Skeletal muscle tissue (tissue), 4 donors: ENCODE results near the gene KRT83. TPM values are rescaled to one million over a fixed set of nuclear protein-coding genes. Genes with fewer than 3 reads are reported as not detected.
"Not testable (repeated sequence)": the region's sequence is repeated elsewhere in the genome, so short reads cannot be mapped to it uniquely, and the experiment has no call there.

Source experiments
- H3K27ac ChIP-seq: one replicate; pipeline ENCODE4 v1.7.0; 2013; ENCODE audit warnings: mild to moderate bottlenecking, low read depth, low read length, inconsistent platforms
- H3K27me3 ChIP-seq, 3 donors: one replicate each; pipeline ENCODE4 v1.7.0; 2013; ENCODE audit warnings: low read length in 3 of 3; ENCODE audit not compliant: control insufficient read depth in 3 of 3, insufficient read depth in 3 of 3
- H3K36me3 ChIP-seq, 3 donors: one replicate each; pipeline ENCODE4 v1.7.0; 2013; ENCODE audit warnings: low read length in 3 of 3; ENCODE audit not compliant: control insufficient read depth in 3 of 3, insufficient read depth in 3 of 3
- H3K4me1 ChIP-seq, 3 donors: one replicate each; pipeline ENCODE4 v1.7.0; 2013; ENCODE audit warnings: low read length in 3 of 3, mild to moderate bottlenecking in 3 of 3; ENCODE audit not compliant: control insufficient read depth in 3 of 3, insufficient read depth in 3 of 3
- H3K4me3 ChIP-seq, 3 donors: one replicate each; pipeline ENCODE4 v1.7.0; 2013; ENCODE audit warnings: low read length in 3 of 3
- H3K9ac ChIP-seq, 3 donors: one replicate each; pipeline ENCODE4 v1.7.0; 2013; ENCODE audit warnings: low read length in 3 of 3, mild to moderate bottlenecking in 3 of 3, moderate library complexity in 2 of 3, low read depth in 1 of 3
- H3K9me3 ChIP-seq, 3 donors: one replicate each; pipeline ENCODE4 v1.7.0; 2013; ENCODE audit warnings: low read length in 3 of 3; ENCODE audit not compliant: control insufficient read depth in 3 of 3
- total RNA-seq: library from RNA; depleted of rRNA; stranded (reverse); fragments of >200 nt; gene quantifications from one replicate; pipeline ENCODE4 v1.2.3, GENCODE V29; 2014
- donor health status: Osteomylitis.

The KRT83 gene
- total RNA-seq, 1 donor from 2014 or later, result not detected

- H3K9ac ChIP-seq, result no peak overlapping the region
- H3K36me3 ChIP-seq, result no peaks in the 10 kb centered on the region
- no peak overlapping the region for H3K4me3 ChIP-seq
- peaks cover 9 to 20% (median 10%) of the 10 kb centered on the region in 3 donors for H3K4me1 ChIP-seq
- H3K27me3 ChIP-seq, result peaks cover 5 to 22% (median 6%) of the 10 kb centered on the region in 3 donors
- H3K27ac ChIP-seq, result no peak overlapping the region
- H3K9me3 ChIP-seq, result no peaks in the 10 kb centered on the region
Measured at GRCh38 chr12:52305921-52306705, 15.1 kb downstream of the KRT83 start.

DNA sequence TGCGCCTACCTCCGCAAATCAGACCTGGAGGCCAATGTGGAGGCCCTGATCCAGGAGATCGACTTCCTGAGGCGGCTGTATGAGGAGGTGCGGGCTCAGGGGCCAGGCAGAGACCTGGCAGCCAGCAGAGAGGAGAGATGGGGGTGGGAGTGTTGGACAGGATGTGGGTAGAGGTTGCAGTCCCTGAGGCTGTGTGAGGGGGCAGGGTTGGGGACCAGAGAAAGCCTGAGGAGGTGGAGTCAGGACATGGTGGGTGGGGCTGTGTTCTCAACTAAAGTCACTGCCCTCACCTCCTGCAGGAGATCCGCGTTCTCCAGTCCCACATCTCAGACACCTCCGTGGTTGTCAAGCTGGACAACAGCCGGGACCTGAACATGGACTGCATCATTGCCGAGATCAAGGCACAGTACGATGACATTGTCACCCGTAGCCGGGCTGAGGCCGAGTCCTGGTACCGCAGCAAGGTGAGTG is 16.2 kb downstream of the KRT83 start:
- not testable (repeated sequence) for H3K27ac ChIP-seq, H3K9ac ChIP-seq, H3K4me3 ChIP-seq, H3K36me3 ChIP-seq, H3K9me3 ChIP-seq
- peaks cover 9 to 20% (median 10%) of the 10 kb centered on the region in 3 donors for H3K4me1 ChIP-seq
- H3K27me3 ChIP-seq, result peaks cover 5 to 24% (median 7%) of the 10 kb centered on the region in 3 donors

- not testable (repeated sequence) for H3K9me3 ChIP-seq, H3K36me3 ChIP-seq, H3K27ac ChIP-seq, H3K27me3 ChIP-seq, H3K9ac ChIP-seq, H3K4me3 ChIP-seq, H3K4me1 ChIP-seq
Measured at GRCh38 chr12:52302242-52302914, 18.8 kb downstream of the KRT83 start.

DNA sequence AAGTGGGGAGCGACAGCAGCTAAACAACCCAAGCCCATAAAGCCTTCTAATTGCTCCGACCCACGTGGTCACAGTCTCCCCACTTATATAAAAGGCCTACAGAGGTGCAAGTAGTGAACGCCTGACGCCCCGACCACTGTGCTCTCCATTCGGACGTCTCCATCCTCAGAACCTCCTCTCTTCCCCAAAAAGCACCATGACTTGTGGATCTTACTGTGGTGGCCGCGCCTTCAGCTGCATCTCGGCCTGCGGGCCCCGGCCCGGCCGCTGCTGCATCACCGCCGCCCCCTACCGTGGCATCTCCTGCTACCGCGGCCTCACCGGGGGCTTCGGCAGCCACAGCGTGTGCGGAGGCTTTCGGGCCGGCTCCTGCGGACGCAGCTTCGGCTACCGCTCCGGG is 19.5 kb downstream of the KRT83 start:
- not testable (repeated sequence) for H3K9me3 ChIP-seq, H3K27me3 ChIP-seq, H3K36me3 ChIP-seq, H3K4me3 ChIP-seq, H3K4me1 ChIP-seq, H3K9ac ChIP-seq, H3K27ac ChIP-seq

GRCh38 chr12:52300796-52301691 is 20.2 kb downstream of the KRT83 start:
- no peaks in the 10 kb centered on the region for H3K4me1 ChIP-seq
- no peaks in the 10 kb centered on the region for H3K36me3 ChIP-seq
- H3K9ac ChIP-seq, result no peak overlapping the region
- H3K9me3 ChIP-seq, result no peaks in the 10 kb centered on the region
- no peak overlapping the region for H3K4me3 ChIP-seq
- no peak overlapping the region for H3K27ac ChIP-seq
- peaks cover 0 to 7% (median 5%) of the 10 kb centered on the region in 3 donors for H3K27me3 ChIP-seq

- peaks cover 0 to 9% (median 7%) of the 10 kb centered on the region in 3 donors for H3K27me3 ChIP-seq
- no peaks in the 10 kb centered on the region for H3K9me3 ChIP-seq
- no peaks in the 10 kb centered on the region for H3K4me1 ChIP-seq
- H3K36me3 ChIP-seq, result no peaks in the 10 kb centered on the region
- no peak overlapping the region for H3K9ac ChIP-seq
- H3K4me3 ChIP-seq, result no peak overlapping the region
- H3K27ac ChIP-seq, result no peak overlapping the region
Measured at GRCh38 chr12:52298677-52299190, 22.5 kb downstream of the KRT83 start.

DNA sequence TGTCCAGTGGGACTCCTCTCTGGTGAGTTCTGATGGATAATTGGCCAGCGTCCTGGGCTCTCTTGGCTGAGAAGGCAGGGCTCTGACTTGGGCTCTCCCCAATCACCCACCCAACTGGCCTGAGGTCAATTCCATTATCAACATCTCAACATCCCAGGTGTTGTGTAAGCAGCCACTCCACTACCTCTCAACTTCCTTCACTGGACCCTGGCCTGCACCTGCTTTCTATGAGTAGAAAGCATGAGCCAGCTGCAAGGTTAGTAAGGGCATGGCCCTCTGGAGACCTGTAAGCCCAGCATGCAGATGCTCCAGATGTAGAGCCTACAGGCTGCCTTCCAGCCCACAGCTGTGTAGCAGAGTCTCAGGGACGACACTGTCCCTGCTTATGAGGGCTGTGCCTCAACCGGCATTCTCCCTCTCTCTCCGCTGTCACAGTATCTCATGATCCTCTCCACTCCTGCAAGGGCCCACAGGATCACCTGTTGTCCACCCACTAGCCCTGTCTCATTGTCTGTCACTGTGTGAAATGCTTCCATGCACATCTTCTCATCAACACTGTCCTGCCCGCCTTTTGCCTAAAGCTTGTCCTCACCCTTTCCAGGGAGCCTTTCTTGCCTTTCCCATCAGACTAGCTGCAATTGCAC is 24.5 kb downstream of the KRT83 start:
- Histone ChIP-seq H3K27me3 (peaks cover 2 to 15% (median 8%) of the 10 kb centered on the region in 3 donors), H3K27ac (no peak overlapping the region), H3K4me1 (no peaks in the 10 kb centered on the region), H3K4me3 (no peak overlapping the region), H3K9me3 (no peaks in the 10 kb centered on the region), H3K9ac (no peak overlapping the region), H3K36me3 (no peaks in the 10 kb centered on the region)

GRCh38 chr12:52295663-52296062 is 25.5 kb downstream of the KRT83 start:
- no peak overlapping the region for H3K4me3 ChIP-seq
- H3K27ac ChIP-seq, result no peak overlapping the region
- no peaks in the 10 kb centered on the region for H3K9me3 ChIP-seq
- H3K4me1 ChIP-seq, result no peaks in the 10 kb centered on the region
- H3K36me3 ChIP-seq, result no peaks in the 10 kb centered on the region
- peaks cover 7 to 20% (median 12%) of the 10 kb centered on the region in 3 donors for H3K27me3 ChIP-seq
- no peak overlapping the region for H3K9ac ChIP-seq

DNA sequence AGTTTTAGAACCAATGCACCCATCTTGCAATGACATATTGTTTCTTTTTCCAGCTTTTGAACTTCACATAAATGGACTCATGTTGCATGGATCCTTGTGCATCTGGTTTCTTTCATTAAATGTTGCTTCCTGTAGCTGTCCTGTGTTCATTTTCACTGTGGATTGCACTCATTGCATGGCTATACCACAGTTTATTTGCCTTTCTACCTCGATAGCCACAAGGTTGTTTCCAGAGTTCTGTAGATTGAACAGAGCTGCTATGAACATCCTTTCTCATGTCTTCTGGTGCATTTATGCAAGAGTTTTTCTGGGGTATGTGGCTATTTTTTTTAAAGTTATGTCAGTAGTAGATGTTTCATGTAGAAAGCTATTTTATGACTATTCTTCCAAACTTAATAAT is 26.4 kb downstream of the KRT83 start:
- no peaks in the 10 kb centered on the region for H3K36me3 ChIP-seq
- no peak overlapping the region for H3K4me3 ChIP-seq
- H3K9ac ChIP-seq, result no peak overlapping the region
- no peaks in the 10 kb centered on the region for H3K9me3 ChIP-seq
- H3K27ac ChIP-seq, result no peak overlapping the region
- no peaks in the 10 kb centered on the region for H3K4me1 ChIP-seq
- peaks cover 7 to 18% (median 10%) of the 10 kb centered on the region in 3 donors for H3K27me3 ChIP-seq
